ENCODE results near the gene NEK7. TPM values are rescaled to one million over a fixed set of nuclear protein-coding genes. Genes with fewer than 3 reads are reported as not detected.

Gene NEK7
- total RNA-seq, 6 experiments from 2014 or later: 20.6 to 32.3 (median 21.5) TPM

- no peaks in the 10 kb centered on the region for H3K4me1 ChIP-seq
- TF ChIP-seq POLR2A (IDR thresholded peaks at IDR 0.05): no peak
- no peak for TF ChIP-seq CTCF (IDR thresholded peaks at IDR 0.05)
- no peak for DNase-seq
- ATAC-seq: no peak
- H3K27ac ChIP-seq: no peak overlapping the region
- no peaks in the 10 kb centered on the region for H3K27me3 ChIP-seq
- 93% methylated on average over 4 of the region's 4 CpGs for WGBS (ENCODE audit: insufficient coverage, low coverage, low lambda C conversion rate, missing lambda C conversion rate)
- H3K4me3 ChIP-seq: no peak overlapping the region
- H3K9me3 ChIP-seq: no peaks in the 10 kb centered on the region
- peaks cover 0 to 2% (median 0%) of the 10 kb centered on the region in 4 donors for H3K36me3 ChIP-seq
- intact Hi-C loops (cut with DNase I): no loop called here
Observed at GRCh38 chr1:198316546-198317100, 159.8 kb downstream of the NEK7 start.

GRCh38 chr1:198318085-198318484 is 161.3 kb downstream of the NEK7 start:
- no peak for TF ChIP-seq CTCF (IDR thresholded peaks at IDR 0.05)
- TF ChIP-seq POLR2A (IDR thresholded peaks at IDR 0.05): no peak
- Histone ChIP-seq H3K36me3 (peaks cover 0 to 4% (median 1%) of the 10 kb centered on the region in 4 donors), H3K27me3 (no peaks in the 10 kb centered on the region), H3K4me1 (no peaks in the 10 kb centered on the region), H3K9me3 (no peaks in the 10 kb centered on the region), H3K27ac (no peak overlapping the region), H3K4me3 (no peak overlapping the region)
- DNase-seq (no peak), ATAC-seq (no peak)
- intact Hi-C loops (cut with DNase I): no loop called here
- 90% methylated on average over 1 of the region's 1 CpG for WGBS (ENCODE audit: insufficient coverage, low coverage, low lambda C conversion rate, missing lambda C conversion rate)

DNA sequence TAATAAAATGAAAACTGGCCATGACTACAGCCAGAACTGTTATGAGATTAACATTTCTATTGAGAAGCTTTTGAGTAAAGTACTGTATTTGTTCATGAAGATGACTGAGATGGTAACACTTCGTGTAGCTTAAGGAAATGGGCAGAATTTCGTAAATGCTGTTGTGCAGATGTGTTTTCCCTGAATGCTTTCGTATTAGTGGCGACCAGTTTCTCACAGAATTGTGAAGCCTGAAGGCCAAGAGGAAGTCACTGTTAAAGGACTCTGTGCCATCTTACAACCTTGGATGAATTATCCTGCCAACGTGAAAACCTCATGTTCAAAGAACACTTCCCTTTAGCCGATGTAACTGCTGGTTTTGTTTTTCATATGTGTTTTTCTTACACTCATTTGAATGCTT is 164.0 kb downstream of the NEK7 start:
- H3K4me3 ChIP-seq: no peak overlapping the region
- ATAC-seq (no peak), DNase-seq (no peak)
- H3K36me3 ChIP-seq: peaks cover 0 to 4% (median 1%) of the 10 kb centered on the region in 4 donors
- WGBS (ENCODE audit: insufficient coverage, low coverage, low lambda C conversion rate, missing lambda C conversion rate): 45% methylated on average over 6 of the region's 6 CpGs
- H3K27me3 ChIP-seq: no peaks in the 10 kb centered on the region
- no peaks in the 10 kb centered on the region for H3K4me1 ChIP-seq
- H3K9me3 ChIP-seq: no peaks in the 10 kb centered on the region
- H3K27ac ChIP-seq: no peak overlapping the region
- no peak for TF ChIP-seq CTCF (IDR thresholded peaks at IDR 0.05)
- no peak for TF ChIP-seq POLR2A (IDR thresholded peaks at IDR 0.05)
- intact Hi-C loops (cut with DNase I): no loop called here

DNA sequence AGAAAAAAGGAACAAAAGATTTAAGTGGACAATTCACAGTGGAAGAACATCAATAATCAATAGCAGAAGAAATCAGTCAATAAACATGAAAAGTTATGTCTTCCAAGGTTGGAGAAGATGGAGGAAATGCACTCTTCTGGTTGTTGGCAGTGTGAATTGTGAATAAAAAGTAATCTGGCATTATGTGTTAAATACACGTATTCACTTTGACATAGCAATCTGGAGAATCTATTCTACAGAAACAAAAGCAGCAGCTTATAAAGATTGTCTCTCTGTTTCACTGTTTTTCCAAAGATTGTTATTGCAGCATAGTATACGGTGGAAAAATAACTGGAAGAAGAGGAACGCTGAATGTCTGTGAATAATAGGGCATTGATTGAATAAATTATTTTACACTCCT is 169.4 kb downstream of the NEK7 start:
- Histone ChIP-seq H3K36me3 (peaks cover 0 to 4% (median 0%) of the 10 kb centered on the region in 4 donors), H3K27me3 (no peaks in the 10 kb centered on the region), H3K4me1 (no peaks in the 10 kb centered on the region), H3K4me3 (no peak overlapping the region), H3K9me3 (no peaks in the 10 kb centered on the region), H3K27ac (no peak overlapping the region)
- TF ChIP-seq CTCF (IDR thresholded peaks at IDR 0.05) (no peak), POLR2A (IDR thresholded peaks at IDR 0.05) (no peak)
- WGBS (ENCODE audit: insufficient coverage, low coverage, low lambda C conversion rate, missing lambda C conversion rate): 79% methylated on average over 3 of the region's 3 CpGs
- intact Hi-C loops (cut with DNase I): no loop called here
- ATAC-seq: no peak
- no peak for DNase-seq

GRCh38 chr1:198326915-198327314 is 170.1 kb downstream of the NEK7 start:
- Histone ChIP-seq H3K4me3 (no peak overlapping the region), H3K9me3 (no peaks in the 10 kb centered on the region), H3K27me3 (no peaks in the 10 kb centered on the region), H3K27ac (no peak overlapping the region), H3K36me3 (peaks cover 0 to 4% (median 0%) of the 10 kb centered on the region in 4 donors), H3K4me1 (no peaks in the 10 kb centered on the region)
- 75% methylated on average over 4 of the region's 4 CpGs for WGBS (ENCODE audit: insufficient coverage, low coverage, low lambda C conversion rate, missing lambda C conversion rate)
- ATAC-seq (no peak), DNase-seq (no peak)
- TF ChIP-seq POLR2A (IDR thresholded peaks at IDR 0.05) (no peak), CTCF (IDR thresholded peaks at IDR 0.05) (no peak)
- intact Hi-C loops (cut with DNase I): no loop called here

Data from right lobe of liver (tissue), 6 donors.